GM13977 (cell line): ENCODE results near the gene LHFPL2.

Source experiments
- DNase-seq: peaks from one replicate; pipeline ENCODE4 v3.0.0; 2012; ENCODE audit warnings: low spot score
- CTCF ChIP-seq: IDR thresholded peaks from 2 replicates; pipeline ENCODE4 v1.5.1; 2012; ENCODE audit warnings: mild to moderate bottlenecking, control low read depth; ENCODE audit not compliant: insufficient read depth; ENCODE audit errors: extremely low read depth, missing control alignments
- in situ Hi-C: fragments of 300-500 bp; cut with MboI; formaldehyde crosslinking; loops from one replicate; pipeline ENCODE4 v1.12.0; 2022; ENCODE audit warnings: low sequenced_read_pairs, low pct_unique_long_range_greater_than_20kb, mixed read lengths, inconsistent platforms; ENCODE audit not compliant: unreplicated experiment

LHFPL2 gene

DNA sequence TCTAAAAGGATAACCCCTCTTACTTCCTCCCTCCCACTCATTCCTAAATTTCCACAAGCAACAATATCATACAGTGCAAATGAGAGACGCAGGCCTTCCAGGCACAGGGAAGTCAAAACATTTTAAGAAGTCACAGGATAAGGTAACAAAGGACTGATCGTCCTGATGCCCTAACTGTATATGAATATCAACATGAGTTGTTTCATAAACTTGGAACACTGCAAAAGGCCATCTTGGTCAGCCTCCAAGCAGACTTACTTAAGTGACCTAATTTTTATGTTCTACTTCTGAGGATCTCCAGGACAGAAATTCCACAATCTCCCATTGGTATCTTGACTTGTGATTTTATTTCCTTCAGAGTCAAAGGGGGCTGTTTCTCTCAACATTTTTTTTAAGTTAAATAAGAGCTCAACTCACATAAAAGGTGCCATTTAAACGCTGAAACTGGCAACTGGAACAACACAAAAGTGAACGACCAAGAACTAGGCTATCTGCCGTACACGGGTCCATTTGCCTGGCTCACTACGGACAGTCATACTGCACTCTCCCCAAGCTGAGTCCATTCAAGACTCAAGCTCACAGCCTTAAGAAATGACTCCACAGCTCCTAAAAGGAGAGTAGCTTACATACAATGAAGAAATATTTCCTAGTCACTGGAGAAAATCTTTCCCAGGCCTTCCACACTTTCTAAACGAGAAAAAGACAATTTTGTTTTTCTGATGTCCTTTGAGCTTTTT is 71.3 kb downstream of the LHFPL2 start:
- DNase-seq, result no peak
- in situ Hi-C loops, result no loop called here
- TF ChIP-seq CTCF, result no peak

DNA sequence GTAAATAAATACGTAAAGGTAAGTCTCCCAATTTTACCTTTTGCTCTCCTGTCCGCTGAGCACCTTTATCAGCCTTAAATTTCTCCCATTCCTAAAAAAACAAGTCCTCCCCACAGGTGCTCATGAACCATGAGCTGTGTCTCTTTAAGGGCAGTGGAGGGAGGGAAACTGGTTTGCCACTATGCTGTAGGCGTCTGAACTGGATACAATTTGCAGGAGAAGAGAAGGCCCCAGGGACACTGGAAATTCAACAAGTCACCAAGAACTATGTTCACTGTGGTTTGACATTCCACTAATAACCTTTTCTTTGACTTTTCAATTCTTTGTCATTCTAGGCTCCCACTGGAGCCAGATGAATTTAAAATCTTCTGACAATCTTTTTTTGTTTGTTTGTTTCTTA is 72.2 kb downstream of the LHFPL2 start:
- no peak for TF ChIP-seq CTCF
- in situ Hi-C loops, result no loop called here
- DNase-seq, result no peak

DNA sequence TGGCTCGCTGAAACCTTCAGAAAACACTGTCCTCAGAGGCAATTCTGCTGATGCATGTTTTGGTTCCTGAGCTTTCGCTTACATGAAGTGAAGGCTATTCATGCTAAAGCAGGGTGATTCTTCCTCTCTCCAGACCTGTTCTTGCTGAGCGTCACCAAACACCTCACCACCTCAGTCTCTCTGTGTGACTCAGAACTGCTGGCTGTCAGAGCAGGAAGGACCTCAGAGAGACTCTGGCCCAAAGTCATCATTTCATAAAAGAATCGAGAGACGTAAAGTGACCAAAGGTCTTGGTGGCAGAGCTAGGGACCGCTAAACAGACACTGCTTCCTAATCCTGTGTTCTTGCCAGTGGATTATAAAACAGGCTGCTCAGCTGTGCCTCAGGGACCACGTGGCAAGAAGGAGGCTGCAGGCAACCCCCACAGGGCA is 73.8 kb downstream of the LHFPL2 start:
- TF ChIP-seq CTCF, result no peak
- peak; percentile 42 for DNase-seq
- in situ Hi-C loops, result no loop called here

DNA sequence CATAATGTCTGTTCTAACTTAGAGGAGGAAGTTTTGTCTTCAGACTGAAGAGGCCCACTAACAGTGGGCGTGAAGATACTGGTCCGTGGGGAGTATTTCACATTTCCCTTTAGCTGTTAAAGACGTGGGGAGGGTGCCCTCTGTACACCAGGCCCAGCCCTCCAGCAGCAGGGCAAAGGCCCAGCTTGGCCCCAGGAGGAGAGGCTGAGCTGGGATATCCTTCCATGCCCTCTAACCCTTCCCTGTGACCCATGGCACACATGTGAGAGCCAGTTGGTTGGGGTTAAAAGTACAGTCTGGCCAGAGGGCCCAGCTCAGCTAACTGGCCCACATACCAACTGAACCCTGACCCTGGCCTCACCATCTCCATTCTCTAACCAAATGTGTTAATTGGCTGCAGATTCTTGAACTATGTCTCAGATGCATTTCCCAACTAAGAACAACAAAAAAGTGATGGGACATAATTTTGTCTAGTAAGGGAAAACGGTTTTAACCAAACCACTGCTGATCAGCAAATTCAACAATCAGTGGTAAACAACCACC is 74.4 kb downstream of the LHFPL2 start:
- in situ Hi-C loops, result no loop called here
- no peak for DNase-seq
- TF ChIP-seq CTCF, result no peak

DNA sequence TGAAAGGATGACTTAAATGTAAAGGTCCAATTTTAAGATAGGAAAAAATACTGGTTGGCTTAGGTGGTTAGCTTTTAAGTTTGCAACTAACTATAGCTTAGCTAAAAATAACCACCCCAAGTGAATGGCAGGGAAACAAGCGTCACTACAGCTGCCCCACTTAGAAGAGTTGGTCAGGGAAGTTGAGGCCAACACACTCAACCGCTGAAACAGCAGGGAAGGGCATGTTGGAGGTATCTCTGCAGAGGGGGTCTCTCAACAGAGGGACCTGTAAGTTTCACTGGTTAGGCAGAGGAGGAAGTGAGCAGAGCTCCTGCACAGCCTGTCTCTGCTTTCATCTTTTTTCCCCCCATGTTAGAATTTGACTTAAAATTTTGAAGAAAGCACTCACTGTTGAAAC is 75.3 kb downstream of the LHFPL2 start:
- in situ Hi-C loops, result no loop called here
- no peak for TF ChIP-seq CTCF
- DNase-seq, result no peak

GRCh38 chr5:78570646-78571045 is 77.9 kb downstream of the LHFPL2 start:
- TF ChIP-seq CTCF, result no peak
- in situ Hi-C loops, result no loop called here
- DNase-seq, result no peak
